H9 (cell line): ENCODE results near the gene SCN5A. TPM values are rescaled to one million over a fixed set of nuclear protein-coding genes. Genes with fewer than 3 reads are reported as not detected.
A peak's percentile ranks its signal among the peaks of the same experiment; 100 is the strongest.

Source experiments
- DNase-seq: peaks from one replicate; pipeline ENCODE4 v3.0.0-alpha.2; 2017
- H2AFZ ChIP-seq: one replicate; pipeline ENCODE4 v1.6.1; 2013; ENCODE audit warnings: mild to moderate bottlenecking, low read length, control low read depth, moderate library complexity
- H2AK5ac ChIP-seq: 2 replicates; pipeline ENCODE4 v1.6.1; 2013; ENCODE audit warnings: low read length, control low read depth, mixed read lengths; ENCODE audit not compliant: insufficient read length
- H2BK120ac ChIP-seq: one replicate; pipeline ENCODE4 v1.6.1; 2013; ENCODE audit warnings: low read depth, mild to moderate bottlenecking, low read length, control low read depth, inconsistent platforms; ENCODE audit not compliant: poor library complexity, severe bottlenecking
- H2BK12ac ChIP-seq: 2 replicates; pipeline ENCODE4 v1.6.1; 2013; ENCODE audit warnings: low read length, control low read depth, mixed read lengths, low read depth; ENCODE audit not compliant: insufficient read length
- H2BK15ac ChIP-seq: 2 replicates; pipeline ENCODE4 v1.6.1; 2013; ENCODE audit warnings: low read depth, low read length, control low read depth
- H2BK20ac ChIP-seq: one replicate; pipeline ENCODE4 v1.6.1; 2013; ENCODE audit warnings: low read depth, mild to moderate bottlenecking, low read length, control low read depth, inconsistent platforms; ENCODE audit not compliant: poor library complexity, severe bottlenecking
- H2BK5ac ChIP-seq: 2 replicates; pipeline ENCODE4 v1.6.1; 2013; ENCODE audit warnings: low read length, control low read depth, mixed read lengths; ENCODE audit not compliant: insufficient read length
- H3K14ac ChIP-seq: 2 replicates; pipeline ENCODE4 v1.6.1; 2013; ENCODE audit warnings: low read length, control low read depth; ENCODE audit not compliant: insufficient read depth
- H3K18ac ChIP-seq: 2 replicates; pipeline ENCODE4 v1.6.1; 2013; ENCODE audit warnings: low read depth, mild to moderate bottlenecking, mixed read lengths, low read length, control low read depth; ENCODE audit not compliant: insufficient read length
- H3K23ac ChIP-seq: 2 replicates; pipeline ENCODE4 v1.6.1; 2013; ENCODE audit warnings: low read length, control low read depth, mixed read lengths, low read depth; ENCODE audit not compliant: insufficient read length
- H3K23me2 ChIP-seq: 2 replicates; pipeline ENCODE4 v1.6.1; 2013; ENCODE audit warnings: low read depth, mild to moderate bottlenecking, mixed read lengths, low read length, control low read depth; ENCODE audit not compliant: insufficient read length, poor library complexity, severe bottlenecking
- H3K27ac ChIP-seq: 2 replicates; pipeline ENCODE4 v1.5.1; 2013; ENCODE audit warnings: low read length, control low read depth, mixed read lengths, low read depth; ENCODE audit not compliant: insufficient read length
- H3K27me3 ChIP-seq: 2 replicates; pipeline ENCODE4 v1.6.1; 2013; ENCODE audit warnings: low read length, control low read depth, inconsistent platforms; ENCODE audit not compliant: insufficient read depth
- H3K4ac ChIP-seq: 2 replicates; pipeline ENCODE4 v1.6.1; 2013; ENCODE audit warnings: low read depth, mild to moderate bottlenecking, control low read depth, inconsistent platforms, low read length, moderate library complexity
- H3K4me1 ChIP-seq: 2 replicates; pipeline ENCODE4 v1.6.1; 2013; ENCODE audit warnings: low read length, control low read depth, inconsistent platforms; ENCODE audit not compliant: insufficient read depth
- H3K4me2 ChIP-seq: 2 replicates; pipeline ENCODE4 v1.6.1; 2013; ENCODE audit warnings: low read length, control low read depth, mixed read lengths; ENCODE audit not compliant: insufficient read length, insufficient read depth
- H3K56ac ChIP-seq: 2 replicates; pipeline ENCODE4 v1.6.1; 2013; ENCODE audit warnings: low read depth, mild to moderate bottlenecking, mixed read lengths, low read length, control low read depth; ENCODE audit not compliant: insufficient read length
- H3K79me1 ChIP-seq: 2 replicates; pipeline ENCODE4 v1.6.1; 2013; ENCODE audit warnings: low read depth, mild to moderate bottlenecking, moderate library complexity, low read length, control low read depth, inconsistent platforms; ENCODE audit not compliant: insufficient read depth, poor library complexity, severe bottlenecking
- H3K79me2 ChIP-seq: 2 replicates; pipeline ENCODE4 v1.6.1; 2013; ENCODE audit warnings: low read length, control low read depth, inconsistent platforms; ENCODE audit not compliant: insufficient read depth
- H3K9ac ChIP-seq: 2 replicates; pipeline ENCODE4 v1.6.1; 2013; ENCODE audit warnings: low read length, control low read depth, mixed read lengths; ENCODE audit not compliant: insufficient read length; ENCODE audit errors: extremely low read depth
- H3K9me3 ChIP-seq: one replicate; pipeline ENCODE4 v1.6.1; 2013; ENCODE audit warnings: low read depth, low read length, inconsistent platforms; ENCODE audit not compliant: control insufficient read depth
- H3T11ph ChIP-seq: one replicate; pipeline ENCODE4 v1.6.1; 2013; ENCODE audit warnings: mild to moderate bottlenecking, low read length, control low read depth, inconsistent platforms
- H4K20me1 ChIP-seq: one replicate; pipeline ENCODE4 v1.6.1; 2013; ENCODE audit not compliant: control insufficient read depth, insufficient read length, insufficient read depth
- H4K5ac ChIP-seq: 2 replicates; pipeline ENCODE4 v1.6.1; 2013; ENCODE audit warnings: low read depth, mild to moderate bottlenecking, mixed read lengths, low read length, control low read depth; ENCODE audit not compliant: insufficient read length
- H4K8ac ChIP-seq: replicated peaks from 2 replicates; pipeline ENCODE4 v1.6.1; 2013; ENCODE audit warnings: low read length, control low read depth, mixed read lengths, low read depth; ENCODE audit not compliant: insufficient read length
- H4K91ac ChIP-seq: 2 replicates; pipeline ENCODE4 v1.6.1; 2013; ENCODE audit warnings: low read depth, mild to moderate bottlenecking, moderate library complexity, mixed read lengths, low read length, control low read depth; ENCODE audit not compliant: insufficient read length
- H3K27ac Mint-ChIP-seq, 3 experiments: 2 replicates in 2 of 3; 3 replicates in 1 of 3; pipeline ENCODE4 v1.8.0; 2020 to 2021; ENCODE audit warnings: mixed read lengths in 3 of 3, mild to moderate bottlenecking in 1 of 3, moderate library complexity in 1 of 3
- H3K27me3 Mint-ChIP-seq: 2 replicates; pipeline ENCODE4 v1.8.0; 2021; ENCODE audit warnings: low read depth, mild to moderate bottlenecking, moderate library complexity, mixed read lengths
- H3K36me3 Mint-ChIP-seq, 3 experiments: 2 replicates in 2 of 3; 3 replicates in 1 of 3; pipeline ENCODE4 v1.8.0; 2020 to 2021; ENCODE audit warnings: low read depth in 3 of 3, mixed read lengths in 3 of 3; ENCODE audit not compliant: insufficient read depth in 1 of 3
- H3K4me1 Mint-ChIP-seq, 2 experiments: 2 replicates each; pipeline ENCODE4 v1.8.0; 2020; ENCODE audit warnings: mixed read lengths in 2 of 2
- H3K4me3 Mint-ChIP-seq, 2 experiments: 2 replicates in 1 of 2; 3 replicates in 1 of 2; pipeline ENCODE4 v1.8.0; 2020 to 2021; ENCODE audit warnings: mild to moderate bottlenecking in 2 of 2, mixed read lengths in 2 of 2, moderate library complexity in 1 of 2
- H3K9me3 Mint-ChIP-seq, 2 experiments: 2 replicates in 1 of 2; 3 replicates in 1 of 2; pipeline ENCODE4 v1.8.0; 2020; ENCODE audit warnings: mild to moderate bottlenecking in 2 of 2, mixed read lengths in 2 of 2, moderate library complexity in 1 of 2
- WGBS: extraction: QIAGEN DNeasy Blood & Tissue Kit; methylation state at CpG from one replicate; pipeline ENCODE4 v1.1.7; 2013; ENCODE audit warnings: missing lambda C conversion rate, low lambda C conversion rate, mixed read lengths; ENCODE audit not compliant: insufficient read length; ENCODE audit errors: extremely low coverage; 5-methylcytosine and 5-hydroxymethylcytosine counted together
- total RNA-seq: library from RNA; stranded (reverse); gene quantifications from 2 replicates; pipeline ENCODE4 v1.2.1, GENCODE V29; 2021
- TF ChIP-seq, protein P1 (sequence below): fragments of 200-600 bp; sonication (generic); conservative IDR thresholded peaks from 3 replicates; pipeline ENCODE4 v1.8.0; 2021; ENCODE audit warnings: antibody characterized with exemption, mild to moderate bottlenecking

Gene SCN5A
- total RNA-seq, 1 experiment from 2014 or later = 6.5 TPM

DNA sequence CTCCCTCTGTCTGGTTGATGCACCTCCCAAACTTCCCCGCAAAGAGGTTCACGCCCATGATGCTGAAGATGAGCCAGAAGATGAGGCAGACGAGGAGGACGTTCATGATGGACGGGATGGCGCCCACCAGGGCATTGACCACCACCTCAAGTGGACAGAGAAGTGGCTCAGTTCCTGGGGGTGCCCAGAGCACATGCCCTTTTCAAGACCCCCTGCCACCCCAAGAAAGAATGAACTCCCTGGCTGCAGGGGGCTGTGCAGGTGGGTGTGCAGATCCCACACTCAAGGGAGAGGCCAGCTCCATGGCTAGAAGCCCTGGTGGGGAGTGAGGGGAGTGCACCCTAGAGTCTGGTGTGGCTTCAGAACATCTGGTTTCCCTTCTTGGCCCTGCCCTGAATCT lies 89.2 kb downstream of the SCN5A start:
- H3K36me3 Mint-ChIP-seq = peaks cover 3 to 13% (median 9%) of the 10 kb centered on the region in 3 experiments; a peak in 4 of 7 replicates
- H3T11ph ChIP-seq = no peak overlapping the region
- H3K9me3 ChIP-seq = no peaks in the 10 kb centered on the region
- H2AFZ ChIP-seq = no peak overlapping the region
- no peak overlapping the region for H3K4me3 Mint-ChIP-seq
- H3K14ac ChIP-seq = no peak overlapping the region
- no peak overlapping the region for H3K23ac ChIP-seq
- H3K4me2 ChIP-seq = no peak overlapping the region
- H2BK12ac ChIP-seq = no peak overlapping the region
- no peak overlapping the region for H3K27ac Mint-ChIP-seq
- H3K27ac ChIP-seq = no peak overlapping the region
- H3K79me2 ChIP-seq = no peaks in the 10 kb centered on the region
- 0 out of 4 replicates have a peak, but pooled peaks cover 0 to under 1% of the 10 kb centered on the region in 2 experiments for H3K4me1 Mint-ChIP-seq
- no peak overlapping the region for H4K5ac ChIP-seq
- H2BK20ac ChIP-seq = no peak overlapping the region
- no CpG with 5 or more reads among the region's 6 CpGs for WGBS
- peaks cover 0 to 2% of the 10 kb centered on the region in 2 experiments; a peak in 1 of 5 replicates for H3K9me3 Mint-ChIP-seq
- H3K27me3 ChIP-seq = no peaks in the 10 kb centered on the region
- H2BK5ac ChIP-seq = no peak overlapping the region
- H2BK120ac ChIP-seq = no peak overlapping the region
- TF ChIP-seq, protein P1, sequence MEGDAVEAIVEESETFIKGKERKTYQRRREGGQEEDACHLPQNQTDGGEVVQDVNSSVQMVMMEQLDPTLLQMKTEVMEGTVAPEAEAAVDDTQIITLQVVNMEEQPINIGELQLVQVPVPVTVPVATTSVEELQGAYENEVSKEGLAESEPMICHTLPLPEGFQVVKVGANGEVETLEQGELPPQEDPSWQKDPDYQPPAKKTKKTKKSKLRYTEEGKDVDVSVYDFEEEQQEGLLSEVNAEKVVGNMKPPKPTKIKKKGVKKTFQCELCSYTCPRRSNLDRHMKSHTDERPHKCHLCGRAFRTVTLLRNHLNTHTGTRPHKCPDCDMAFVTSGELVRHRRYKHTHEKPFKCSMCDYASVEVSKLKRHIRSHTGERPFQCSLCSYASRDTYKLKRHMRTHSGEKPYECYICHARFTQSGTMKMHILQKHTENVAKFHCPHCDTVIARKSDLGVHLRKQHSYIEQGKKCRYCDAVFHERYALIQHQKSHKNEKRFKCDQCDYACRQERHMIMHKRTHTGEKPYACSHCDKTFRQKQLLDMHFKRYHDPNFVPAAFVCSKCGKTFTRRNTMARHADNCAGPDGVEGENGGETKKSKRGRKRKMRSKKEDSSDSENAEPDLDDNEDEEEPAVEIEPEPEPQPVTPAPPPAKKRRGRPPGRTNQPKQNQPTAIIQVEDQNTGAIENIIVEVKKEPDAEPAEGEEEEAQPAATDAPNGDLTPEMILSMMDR = peak; percentile 43; the same call in 2 of the 3 replicates
- H4K91ac ChIP-seq = no peak overlapping the region
- no peak overlapping the region for H3K18ac ChIP-seq
- H4K20me1 ChIP-seq = no peaks in the 10 kb centered on the region
- no peaks in the 10 kb centered on the region for H3K23me2 ChIP-seq
- no peaks in the 10 kb centered on the region for H3K4me1 ChIP-seq
- peaks cover 3% of the 10 kb centered on the region; the same call in 1 of the 2 replicates for H3K27me3 Mint-ChIP-seq
- no peak overlapping the region for H3K9ac ChIP-seq
- no peak overlapping the region for H3K4ac ChIP-seq
- H3K79me1 ChIP-seq = no peaks in the 10 kb centered on the region
- no peak overlapping the region for H3K56ac ChIP-seq
- DNase-seq = peak; percentile 24
- H4K8ac ChIP-seq = no peak overlapping the region
- no peak overlapping the region for H2AK5ac ChIP-seq
- no peak overlapping the region for H2BK15ac ChIP-seq
